DND-41 (cell line): ENCODE results near the gene HYKK.

ENCODE experiments used
- EZH2 ChIP-seq: IDR thresholded peaks from 3 replicates; pipeline ENCODE4 v1.6.1; 2012; ENCODE audit warnings: borderline replicate concordance, low read depth, mild to moderate bottlenecking, moderate library complexity, low read length, inconsistent platforms; ENCODE audit not compliant: severe bottlenecking
- TF ChIP-seq, protein P1 (sequence below): IDR thresholded peaks from 2 replicates; pipeline ENCODE4 v1.5.1; 2012; ENCODE audit warnings: borderline replicate concordance, low read length, moderate library complexity, mild to moderate bottlenecking; ENCODE audit not compliant: poor library complexity, severe bottlenecking; ENCODE audit errors: extremely low read depth

DNA sequence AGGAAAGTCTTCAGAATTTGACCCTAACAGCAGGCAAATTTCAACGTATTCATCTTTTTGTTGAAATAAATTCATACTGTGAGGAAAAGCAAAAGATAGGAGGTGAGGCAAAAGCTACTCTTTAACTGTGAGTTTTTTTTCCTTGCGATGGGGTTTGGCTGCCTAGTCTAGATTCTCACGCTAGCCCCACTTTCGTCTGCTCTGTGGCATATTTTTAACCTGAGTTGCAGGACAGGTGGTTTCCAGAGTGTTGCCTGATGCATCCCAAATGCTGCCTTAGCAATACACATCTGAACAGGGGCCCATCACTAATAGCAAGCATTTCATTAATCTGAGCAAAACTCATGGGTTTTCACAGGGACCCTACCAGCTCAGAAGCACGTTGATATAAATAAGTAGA, 44.5 kb downstream of the HYKK start:
- TF ChIP-seq, protein P1, sequence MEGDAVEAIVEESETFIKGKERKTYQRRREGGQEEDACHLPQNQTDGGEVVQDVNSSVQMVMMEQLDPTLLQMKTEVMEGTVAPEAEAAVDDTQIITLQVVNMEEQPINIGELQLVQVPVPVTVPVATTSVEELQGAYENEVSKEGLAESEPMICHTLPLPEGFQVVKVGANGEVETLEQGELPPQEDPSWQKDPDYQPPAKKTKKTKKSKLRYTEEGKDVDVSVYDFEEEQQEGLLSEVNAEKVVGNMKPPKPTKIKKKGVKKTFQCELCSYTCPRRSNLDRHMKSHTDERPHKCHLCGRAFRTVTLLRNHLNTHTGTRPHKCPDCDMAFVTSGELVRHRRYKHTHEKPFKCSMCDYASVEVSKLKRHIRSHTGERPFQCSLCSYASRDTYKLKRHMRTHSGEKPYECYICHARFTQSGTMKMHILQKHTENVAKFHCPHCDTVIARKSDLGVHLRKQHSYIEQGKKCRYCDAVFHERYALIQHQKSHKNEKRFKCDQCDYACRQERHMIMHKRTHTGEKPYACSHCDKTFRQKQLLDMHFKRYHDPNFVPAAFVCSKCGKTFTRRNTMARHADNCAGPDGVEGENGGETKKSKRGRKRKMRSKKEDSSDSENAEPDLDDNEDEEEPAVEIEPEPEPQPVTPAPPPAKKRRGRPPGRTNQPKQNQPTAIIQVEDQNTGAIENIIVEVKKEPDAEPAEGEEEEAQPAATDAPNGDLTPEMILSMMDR, result no peak
- TF ChIP-seq EZH2, result no peak
